ENCODE data around the gene MACO1. TPM values are rescaled to one million over a fixed set of nuclear protein-coding genes. Genes with fewer than 3 reads are reported as not detected.

MACO1 gene
- total RNA-seq, 2 donors from 2014 or later = 14.0 to 14.5 TPM

GRCh38 chr1:25536124-25536523, 105.4 kb downstream of the MACO1 start:
- Histone ChIP-seq H3K36me3 (no peaks in the 10 kb centered on the region), H3K27me3 (no peaks in the 10 kb centered on the region), H3K27ac (no peak overlapping the region), H3K9me3 (no peaks in the 10 kb centered on the region), H3K4me3 (no peak overlapping the region), H3K4me1 (no peaks in the 10 kb centered on the region)
- no peak for DNase-seq (ENCODE audit: low spot score)
- TF ChIP-seq, protein P1, sequence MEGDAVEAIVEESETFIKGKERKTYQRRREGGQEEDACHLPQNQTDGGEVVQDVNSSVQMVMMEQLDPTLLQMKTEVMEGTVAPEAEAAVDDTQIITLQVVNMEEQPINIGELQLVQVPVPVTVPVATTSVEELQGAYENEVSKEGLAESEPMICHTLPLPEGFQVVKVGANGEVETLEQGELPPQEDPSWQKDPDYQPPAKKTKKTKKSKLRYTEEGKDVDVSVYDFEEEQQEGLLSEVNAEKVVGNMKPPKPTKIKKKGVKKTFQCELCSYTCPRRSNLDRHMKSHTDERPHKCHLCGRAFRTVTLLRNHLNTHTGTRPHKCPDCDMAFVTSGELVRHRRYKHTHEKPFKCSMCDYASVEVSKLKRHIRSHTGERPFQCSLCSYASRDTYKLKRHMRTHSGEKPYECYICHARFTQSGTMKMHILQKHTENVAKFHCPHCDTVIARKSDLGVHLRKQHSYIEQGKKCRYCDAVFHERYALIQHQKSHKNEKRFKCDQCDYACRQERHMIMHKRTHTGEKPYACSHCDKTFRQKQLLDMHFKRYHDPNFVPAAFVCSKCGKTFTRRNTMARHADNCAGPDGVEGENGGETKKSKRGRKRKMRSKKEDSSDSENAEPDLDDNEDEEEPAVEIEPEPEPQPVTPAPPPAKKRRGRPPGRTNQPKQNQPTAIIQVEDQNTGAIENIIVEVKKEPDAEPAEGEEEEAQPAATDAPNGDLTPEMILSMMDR (IDR thresholded peaks at IDR 0.05) = no peak

DNA sequence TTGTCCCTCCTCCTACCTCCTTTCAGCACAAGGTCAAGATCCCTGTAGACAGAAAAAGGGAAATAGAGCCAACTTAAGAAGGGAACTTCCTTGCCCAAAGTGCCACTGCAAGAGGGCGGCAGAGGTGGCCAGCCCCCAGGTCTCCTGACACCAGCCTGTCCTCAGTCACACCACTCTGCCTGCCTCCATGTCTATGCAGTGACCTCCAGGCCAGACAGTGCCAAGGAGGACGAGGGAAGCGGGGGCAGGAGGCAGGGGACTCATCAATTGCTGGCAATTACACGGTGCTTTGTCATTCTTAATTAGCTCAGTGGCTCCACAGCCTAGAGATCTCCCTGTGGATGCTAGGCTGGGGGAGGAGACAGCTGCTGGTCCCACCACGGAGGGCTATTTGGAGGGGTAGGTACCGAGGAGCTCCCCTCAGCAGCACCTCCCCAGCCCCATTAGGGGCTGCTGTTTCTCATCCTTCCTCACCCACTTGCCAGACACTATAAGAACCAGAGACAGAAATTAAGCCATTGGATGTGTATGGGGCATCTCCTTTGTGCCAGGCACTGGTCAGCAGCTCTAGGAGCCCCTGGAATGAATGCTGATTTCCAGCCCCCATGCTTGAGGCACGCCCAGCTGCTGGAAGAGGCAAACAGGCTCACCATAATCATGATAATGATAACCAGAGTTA, 106.6 kb downstream of the MACO1 start:
- Histone ChIP-seq H3K9me3 (no peaks in the 10 kb centered on the region), H3K36me3 (no peaks in the 10 kb centered on the region), H3K27ac (no peak overlapping the region), H3K27me3 (no peaks in the 10 kb centered on the region), H3K4me1 (no peaks in the 10 kb centered on the region), H3K4me3 (no peak overlapping the region)
- TF ChIP-seq, protein P1 (IDR thresholded peaks at IDR 0.05) = no peak
- no peak for DNase-seq (ENCODE audit: low spot score)

DNA sequence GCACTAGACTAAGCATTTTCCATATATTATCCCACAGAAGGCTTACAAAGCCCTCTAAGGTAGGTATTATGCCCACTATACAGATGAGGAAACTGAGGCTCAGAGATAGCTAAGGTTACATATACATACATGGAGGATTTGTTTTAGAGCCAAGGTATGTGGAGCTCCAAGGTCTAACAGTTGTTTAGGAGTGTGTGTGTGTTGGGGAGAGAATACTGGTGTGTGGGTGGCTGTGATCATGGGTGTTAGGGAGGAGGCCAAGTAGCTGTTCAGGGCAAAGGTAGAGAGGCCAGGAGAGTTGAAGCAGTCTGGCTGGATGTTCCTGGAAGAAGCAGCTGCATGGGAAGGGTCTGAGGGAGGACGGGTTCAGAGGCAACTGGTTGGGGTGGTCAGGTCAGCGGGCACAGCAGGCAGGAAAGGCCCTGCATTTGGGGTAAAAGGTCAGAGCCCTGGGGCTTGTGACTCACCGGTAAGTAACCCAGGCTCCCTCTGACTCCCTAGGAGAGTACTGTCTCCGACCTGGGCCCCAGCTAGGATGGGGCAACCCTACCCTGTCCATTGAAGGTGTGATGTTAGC, 107.6 kb downstream of the MACO1 start:
- peaks cover 0 to 3% of the 10 kb centered on the region in 2 donors for H3K4me1 ChIP-seq
- H3K36me3 ChIP-seq = no peaks in the 10 kb centered on the region
- DNase-seq (ENCODE audit: low spot score) = no peak
- no peak overlapping the region for H3K4me3 ChIP-seq
- H3K27ac ChIP-seq = no peak overlapping the region
- H3K9me3 ChIP-seq = no peaks in the 10 kb centered on the region
- TF ChIP-seq, protein P1 (IDR thresholded peaks at IDR 0.05) = no peak
- H3K27me3 ChIP-seq = no peaks in the 10 kb centered on the region

GRCh38 chr1:25540750-25541342, 110.1 kb downstream of the MACO1 start:
- Histone ChIP-seq H3K9me3 (no peaks in the 10 kb centered on the region), H3K27ac (no peak overlapping the region), H3K27me3 (no peaks in the 10 kb centered on the region), H3K4me1 (peaks cover 0 to 23% of the 10 kb centered on the region in 2 donors), H3K36me3 (no peaks in the 10 kb centered on the region), H3K4me3 (no peak overlapping the region)
- TF ChIP-seq, protein P1 (IDR thresholded peaks at IDR 0.05) = no peak
- DNase-seq (ENCODE audit: low spot score) = no peak

- Histone ChIP-seq H3K27ac (no peak overlapping the region), H3K36me3 (no peaks in the 10 kb centered on the region), H3K4me1 (peaks cover 0 to 26% of the 10 kb centered on the region in 2 donors), H3K4me3 (no peak overlapping the region), H3K9me3 (no peaks in the 10 kb centered on the region), H3K27me3 (no peaks in the 10 kb centered on the region)
- no peak for DNase-seq (ENCODE audit: low spot score)
- TF ChIP-seq, protein P1 (IDR thresholded peaks at IDR 0.05) = no peak
Measured at GRCh38 chr1:25541425-25541824, 110.7 kb downstream of the MACO1 start.

All from right atrium auricular region (tissue), 2 donors.